CD14-positive monocyte (primary cell): ENCODE results near the gene LAMP5. TPM values are rescaled to one million over a fixed set of nuclear protein-coding genes. Genes with fewer than 3 reads are reported as not detected.

Experiments used
- DNase-seq, 3 donors: peaks; one replicate each; pipeline ENCODE4 v3.0.0-alpha.2; 2011 to 2022
- H2AFZ ChIP-seq: 2 replicates; pipeline ENCODE4 v1.6.0; 2012; ENCODE audit warnings: mild to moderate bottlenecking, low read depth, low read length, inconsistent platforms; ENCODE audit not compliant: insufficient read depth, poor library complexity, severe bottlenecking
- H3K27ac ChIP-seq, 2 donors: 1 replicate in 1 of 2; 2 replicates in 1 of 2; pipeline ENCODE4 v1.5.1; 2012 to 2013; ENCODE audit warnings: low read length in 2 of 2, control low read depth in 1 of 2, inconsistent platforms in 1 of 2, low read depth in 1 of 2, mild to moderate bottlenecking in 1 of 2
- H3K27me3 ChIP-seq, 2 donors: one replicate each; pipeline versions ENCODE4 v1.6.0 to v1.6.1; 2011 to 2013; ENCODE audit warnings: low read length in 2 of 2; ENCODE audit not compliant: control insufficient read depth in 2 of 2, insufficient read depth in 2 of 2
- H3K36me3 ChIP-seq, 2 donors: replicated peaks in 1 of 2; 1 replicate in 1 of 2; 2 replicates in 1 of 2; pipeline versions ENCODE4 v1.5.1 to v1.6.1; 2012 to 2013; ENCODE audit warnings: low read length in 2 of 2, control low read depth in 1 of 2, inconsistent platforms in 1 of 2, mild to moderate bottlenecking in 1 of 2; ENCODE audit not compliant: insufficient read depth in 2 of 2, control insufficient read depth in 1 of 2
- H3K4me1 ChIP-seq, 2 donors: 1 replicate in 1 of 2; 2 replicates in 1 of 2; pipeline versions ENCODE4 v1.5.1 to v1.6.1; 2012 to 2013; ENCODE audit warnings: low read length in 2 of 2, control low read depth in 1 of 2, inconsistent platforms in 1 of 2, mild to moderate bottlenecking in 1 of 2, moderate library complexity in 1 of 2; ENCODE audit not compliant: insufficient read depth in 2 of 2, control insufficient read depth in 1 of 2
- H3K4me2 ChIP-seq: replicated peaks from 2 replicates; pipeline ENCODE3; 2012; ENCODE audit warnings: low read length, moderate library complexity, mild to moderate bottlenecking; ENCODE audit not compliant: poor library complexity, severe bottlenecking; ENCODE audit errors: extremely low read depth
- H3K4me3 ChIP-seq, 3 experiments: fragments of 200-600 bp in 1 of 3; sonication (generic) in 1 of 3; replicated peaks in 1 of 3; 1 replicate in 2 of 3; 2 replicates in 1 of 3; pipeline ENCODE4 v1.5.1; 2011 to 2013; ENCODE audit warnings: low read length in 3 of 3, mild to moderate bottlenecking in 3 of 3, control low read depth in 2 of 3, low read depth in 2 of 3, inconsistent platforms in 1 of 3, moderate library complexity in 1 of 3
- H3K79me2 ChIP-seq: 2 replicates; pipeline ENCODE4 v1.6.0; 2012; ENCODE audit warnings: mild to moderate bottlenecking, control low read depth, inconsistent platforms, low read length, moderate library complexity; ENCODE audit not compliant: insufficient read depth
- H3K9ac ChIP-seq: 2 replicates; pipeline ENCODE4 v1.6.0; 2017; ENCODE audit warnings: low read length, mild to moderate bottlenecking; ENCODE audit not compliant: insufficient read depth, poor library complexity, severe bottlenecking
- H3K9me3 ChIP-seq, 2 donors: replicated peaks in 1 of 2; 1 replicate in 1 of 2; 2 replicates in 1 of 2; pipeline versions ENCODE4 v1.5.1 to v1.6.1; 2012 to 2013; ENCODE audit warnings: low read length in 2 of 2, control low read depth in 1 of 2; ENCODE audit not compliant: control insufficient read depth in 1 of 2, insufficient read depth in 1 of 2
- H4K20me1 ChIP-seq: 2 replicates; pipeline ENCODE4 v1.6.0; 2012; ENCODE audit warnings: mild to moderate bottlenecking, low read length, control low read depth, moderate library complexity; ENCODE audit not compliant: insufficient read depth
- H3K27ac Mint-ChIP-seq, 7 donors: one replicate each; pipeline ENCODE4 v1.8.0; 2020; ENCODE audit warnings: mild to moderate bottlenecking in 7 of 7, mixed read lengths in 7 of 7, moderate library complexity in 6 of 7, inconsistent platforms in 2 of 7
- H3K27me3 Mint-ChIP-seq, 3 donors: one replicate each; pipeline ENCODE4 v1.8.0; 2021 to 2022; ENCODE audit warnings: low read depth in 3 of 3, mild to moderate bottlenecking in 3 of 3, mixed read lengths in 3 of 3, moderate library complexity in 3 of 3, inconsistent platforms in 1 of 3
- H3K36me3 Mint-ChIP-seq, 2 donors: one replicate each; pipeline ENCODE4 v1.8.0; 2020; ENCODE audit warnings: mixed read lengths in 2 of 2, inconsistent platforms in 1 of 2, mild to moderate bottlenecking in 1 of 2
- H3K4me1 Mint-ChIP-seq: one replicate; pipeline ENCODE4 v1.8.0; 2020; ENCODE audit warnings: mild to moderate bottlenecking, mixed read lengths
- H3K4me3 Mint-ChIP-seq, 2 donors: one replicate each; pipeline ENCODE4 v1.8.0; 2020; ENCODE audit warnings: mild to moderate bottlenecking in 2 of 2, mixed read lengths in 2 of 2, moderate library complexity in 1 of 2
- H3K9me3 Mint-ChIP-seq, 7 donors: one replicate each; pipeline ENCODE4 v1.8.0; 2020 to 2022; ENCODE audit warnings: mixed read lengths in 7 of 7, mild to moderate bottlenecking in 6 of 7, moderate library complexity in 6 of 7, inconsistent platforms in 2 of 7
- CTCF ChIP-seq: fragments of 200-600 bp; IDR thresholded peaks from one replicate; pipeline ENCODE4 v1.8.0; 2022; ENCODE audit warnings: antibody characterized with exemption, mild to moderate bottlenecking
- WGBS: methylation state at CpG from one replicate; pipeline ENCODE4 v1.1.5; 2013; ENCODE audit warnings: missing lambda C conversion rate; ENCODE audit not compliant: insufficient coverage; 5-methylcytosine and 5-hydroxymethylcytosine counted together
- intact Hi-C, 2 donors: fragments of 100-400 bp; cut with micrococcal nuclease; formaldehyde crosslinking; loops; one replicate each; pipeline versions ENCODE4 v1.15.0 to v1.15.1; 2023
- polyA plus RNA-seq, 3 donors: library from polyadenylated mRNA; depleted of rRNA in 1 of 3; unstranded in 2 of 3; stranded (reverse) in 1 of 3; fragments of 300-500 nt in 2 of 3; fragments of >200 nt in 1 of 3; fragmentation: Illumina TruSeq in 2 of 3; gene quantifications; 1 replicate in 2 of 3; 2 replicates in 1 of 3; pipeline ENCODE4 v1.2.3, GENCODE V29; 2012 to 2021

The LAMP5 gene
- polyA plus RNA-seq, 3 donors = 0.92 to 2.6 (median 1.5) TPM

GRCh38 chr20:9570612-9571011 is 56.2 kb downstream of the LAMP5 start:
- Histone ChIP-seq H3K36me3 (no peaks in the 10 kb centered on the region), H3K9ac (no peak overlapping the region), H2AFZ (no peak overlapping the region), H3K27ac (no peak overlapping the region), H4K20me1 (no peaks in the 10 kb centered on the region), H3K4me2 (no peak overlapping the region), H3K9me3 (no peaks in the 10 kb centered on the region), H3K27me3 (peaks cover 21 to 26% of the 10 kb centered on the region in 2 donors), H3K79me2 (no peaks in the 10 kb centered on the region), H3K4me3 (no peak overlapping the region), H3K4me1 (no peaks in the 10 kb centered on the region)
- Mint-ChIP-seq H3K4me1 (no peaks in the 10 kb centered on the region), H3K27ac (no peak overlapping the region), H3K9me3 (peaks cover 0 to 7% (median 2%) of the 10 kb centered on the region in 7 donors), H3K4me3 (no peak overlapping the region), H3K27me3 (peaks cover 25 to 54% (median 32%) of the 10 kb centered on the region in 3 donors), H3K36me3 (no peaks in the 10 kb centered on the region)
- no peak for TF ChIP-seq CTCF
- WGBS = 100% methylated on average over 1 of the region's 2 CpGs
- no peak for DNase-seq
- intact Hi-C loops = no loop called here

GRCh38 chr20:9571783-9572182 is 57.4 kb downstream of the LAMP5 start:
- H3K27me3 Mint-ChIP-seq = peaks cover 19 to 51% (median 28%) of the 10 kb centered on the region in 3 donors
- H3K9ac ChIP-seq = no peak overlapping the region
- intact Hi-C loops = no loop called here

More at GRCh38 chr20:9571783-9572182, 57.4 kb downstream of the LAMP5 start:
- TF ChIP-seq CTCF = no peak
- Histone ChIP-seq H3K4me3 (no peak overlapping the region), H3K79me2 (no peaks in the 10 kb centered on the region), H3K4me1 (no peaks in the 10 kb centered on the region), H3K9me3 (no peaks in the 10 kb centered on the region), H3K27ac (no peak overlapping the region), H4K20me1 (no peaks in the 10 kb centered on the region), H3K36me3 (no peaks in the 10 kb centered on the region), H3K4me2 (no peak overlapping the region), H2AFZ (no peak overlapping the region), H3K27me3 (peaks cover 21 to 26% of the 10 kb centered on the region in 2 donors)
- DNase-seq = no peak
- Mint-ChIP-seq H3K4me3 (peak overlapping the region in 1 of 2 donors; percentile 28), H3K9me3 (peaks cover 0 to 4% (median 2%) of the 10 kb centered on the region in 7 donors), H3K4me1 (no peaks in the 10 kb centered on the region), H3K36me3 (no peaks in the 10 kb centered on the region), H3K27ac (no peak overlapping the region)
- 85% methylated on average over 2 of the region's 3 CpGs for WGBS
